RWPE1 (cell line): ENCODE measurements around the gene LRMDA.

Experiments used
- CTCF ChIA-PET: fragments of 350-600 bp; sonication (Branson Sonifier 250); formaldehyde crosslinking; extraction: SDS; loops from one replicate; lab custom pipeline; 2021; lab: Yijun Ruan, JAX
- POLR2A ChIA-PET: fragments of 400-600 bp; formaldehyde crosslinking; extraction: SDS; loops from one replicate; lab custom pipeline; 2020; ENCODE audit warnings: antibody characterized with exemption; ENCODE audit not compliant: low non-redundant PET; lab: Yijun Ruan, JAX
- DNase-seq: peaks from one replicate; pipeline ENCODE4 v3.0.0; 2012; ENCODE audit warnings: low spot score
- H3K27ac ChIP-seq: fragments of 450-650 bp; 2 replicates; pipeline ENCODE4 v1.5.1; 2017
- TF ChIP-seq, protein P1 (sequence below): fragments of 450-650 bp; conservative IDR thresholded peaks from 2 replicates; pipeline ENCODE4 v1.5.1; 2017; ENCODE audit warnings: low read depth, mild to moderate bottlenecking

Gene LRMDA

DNA sequence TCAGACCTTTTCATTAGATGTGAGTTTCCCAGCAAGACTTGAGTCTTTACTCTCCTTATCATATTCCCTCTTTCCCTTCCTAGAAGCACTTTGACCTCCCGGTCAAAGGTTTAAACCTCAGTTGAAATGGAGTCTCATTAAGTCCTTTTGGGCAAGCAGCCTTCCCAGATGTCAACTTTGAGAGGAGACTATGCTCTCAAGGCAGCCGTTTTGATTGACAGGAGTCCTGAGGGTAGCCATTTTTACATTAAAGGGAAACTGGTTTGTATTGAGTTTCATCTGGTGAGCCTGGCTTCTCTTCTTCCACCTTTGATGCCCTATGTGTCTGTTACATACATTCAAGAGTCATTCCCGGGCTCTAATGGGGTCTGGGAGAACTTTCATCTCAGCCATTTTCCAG, 685.1 kb downstream of the LRMDA start:
- ChIA-PET POLR2A (interaction anchor here (0.6 kb wide), 1 partner anchor 93 kb away, joined by 3 read pairs; no protein-coding TSS in a partner anchor), CTCF (no interaction called here)
- TF ChIP-seq, protein P1, sequence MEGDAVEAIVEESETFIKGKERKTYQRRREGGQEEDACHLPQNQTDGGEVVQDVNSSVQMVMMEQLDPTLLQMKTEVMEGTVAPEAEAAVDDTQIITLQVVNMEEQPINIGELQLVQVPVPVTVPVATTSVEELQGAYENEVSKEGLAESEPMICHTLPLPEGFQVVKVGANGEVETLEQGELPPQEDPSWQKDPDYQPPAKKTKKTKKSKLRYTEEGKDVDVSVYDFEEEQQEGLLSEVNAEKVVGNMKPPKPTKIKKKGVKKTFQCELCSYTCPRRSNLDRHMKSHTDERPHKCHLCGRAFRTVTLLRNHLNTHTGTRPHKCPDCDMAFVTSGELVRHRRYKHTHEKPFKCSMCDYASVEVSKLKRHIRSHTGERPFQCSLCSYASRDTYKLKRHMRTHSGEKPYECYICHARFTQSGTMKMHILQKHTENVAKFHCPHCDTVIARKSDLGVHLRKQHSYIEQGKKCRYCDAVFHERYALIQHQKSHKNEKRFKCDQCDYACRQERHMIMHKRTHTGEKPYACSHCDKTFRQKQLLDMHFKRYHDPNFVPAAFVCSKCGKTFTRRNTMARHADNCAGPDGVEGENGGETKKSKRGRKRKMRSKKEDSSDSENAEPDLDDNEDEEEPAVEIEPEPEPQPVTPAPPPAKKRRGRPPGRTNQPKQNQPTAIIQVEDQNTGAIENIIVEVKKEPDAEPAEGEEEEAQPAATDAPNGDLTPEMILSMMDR, result no peak
- H3K27ac ChIP-seq, result no peak overlapping the region
- DNase-seq, result no peak

DNA sequence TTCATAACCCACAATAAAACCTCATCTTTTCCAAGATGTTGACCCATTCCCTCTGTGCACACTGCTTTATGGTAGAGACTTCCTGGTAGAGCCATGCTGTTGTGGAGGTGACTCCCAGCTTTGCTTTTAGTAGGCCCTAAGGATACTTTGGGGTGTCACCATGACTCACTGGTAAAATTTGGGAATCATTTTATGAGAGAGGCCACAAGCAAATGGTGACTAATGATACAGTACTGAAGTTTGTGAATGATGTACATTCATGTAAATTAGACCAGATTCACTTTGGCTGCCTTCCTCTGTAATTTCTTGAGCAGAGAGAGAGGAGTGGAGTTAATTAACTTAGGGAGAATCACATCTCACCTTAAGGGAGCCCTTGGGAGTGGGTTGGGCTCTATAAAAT, 686.5 kb downstream of the LRMDA start:
- H3K27ac ChIP-seq, result no peak overlapping the region
- TF ChIP-seq, protein P1, result no peak
- ChIA-PET CTCF (no interaction called here), POLR2A (no interaction called here)
- DNase-seq, result peak; percentile 30

DNA sequence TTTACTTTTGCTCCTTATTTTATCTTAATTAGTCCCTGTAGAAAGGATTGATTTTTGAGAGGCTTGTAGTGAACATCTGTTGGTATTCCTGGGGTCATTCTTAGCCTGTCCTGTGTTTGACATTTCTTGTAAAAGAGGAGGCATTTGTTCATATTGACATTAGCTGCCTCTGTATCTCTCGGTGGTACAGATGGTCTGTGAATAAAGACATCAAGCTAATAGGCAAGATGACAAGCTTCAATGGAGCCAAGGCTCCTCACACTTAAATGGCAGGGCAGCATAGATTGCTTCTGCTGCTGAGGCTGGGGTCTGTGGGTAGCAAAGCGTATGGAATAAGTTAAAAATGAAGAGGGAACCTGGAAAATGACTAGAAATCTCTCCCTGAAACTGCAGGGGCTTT, 687.6 kb downstream of the LRMDA start:
- TF ChIP-seq, protein P1, result no peak
- no peak overlapping the region for H3K27ac ChIP-seq
- DNase-seq, result no peak
- ChIA-PET POLR2A (no interaction called here), CTCF (interaction anchor here (0.5 to 0.6 kb wide), 2 partner anchors 142 to 427 kb away, joined by 3 to 4 read pairs; no protein-coding TSS in a partner anchor)

DNA sequence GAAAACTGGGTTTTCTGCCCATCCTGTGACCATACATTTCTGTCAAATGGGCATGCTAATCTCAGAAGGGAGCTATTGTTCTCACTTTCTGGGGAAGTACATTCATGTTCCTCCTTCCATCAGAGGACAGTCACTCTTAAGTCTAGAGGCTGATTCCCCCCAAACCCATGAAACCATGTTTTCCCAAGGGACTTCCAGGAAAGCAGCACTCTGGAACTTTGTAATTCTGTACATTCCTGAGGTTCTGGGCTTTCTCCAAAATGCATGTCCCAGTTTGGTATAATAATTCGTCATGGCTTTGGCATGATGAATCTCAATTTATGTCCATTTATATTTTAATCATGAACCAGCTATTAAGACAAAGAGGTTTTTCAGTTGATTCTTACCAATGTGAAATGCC, 688.1 kb downstream of the LRMDA start:
- ChIA-PET POLR2A (no interaction called here), CTCF (interaction anchor here (0.6 to 0.8 kb wide), 2 partner anchors 426 to 866 kb away, joined by 3 to 7 read pairs; no protein-coding TSS in a partner anchor)
- DNase-seq, result no peak
- TF ChIP-seq, protein P1, result no peak
- no peak overlapping the region for H3K27ac ChIP-seq

DNA sequence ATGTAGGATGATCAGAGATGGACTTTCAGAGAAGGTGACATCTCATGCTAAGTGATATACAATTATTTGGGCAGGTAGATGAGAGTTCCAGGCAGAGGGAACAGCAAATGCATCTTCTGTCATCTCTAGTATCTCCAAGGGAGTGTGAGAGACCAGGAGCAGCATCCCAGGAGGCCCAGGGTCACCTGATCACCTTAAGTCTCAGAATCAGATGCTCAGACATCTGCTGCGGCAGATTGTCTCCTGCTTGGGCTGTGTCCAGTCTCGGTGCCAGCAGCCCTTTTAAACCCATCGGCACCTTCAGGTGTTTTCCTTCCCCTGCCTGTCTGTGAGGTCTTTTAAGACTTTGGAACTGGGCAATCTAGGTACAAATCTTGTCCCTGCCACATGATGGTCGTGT, 690.6 kb downstream of the LRMDA start:
- TF ChIP-seq, protein P1, result no peak
- CTCF ChIA-PET, result no interaction called here
- no peak for DNase-seq
- POLR2A ChIA-PET, result no interaction called here
- no peak overlapping the region for H3K27ac ChIP-seq

DNA sequence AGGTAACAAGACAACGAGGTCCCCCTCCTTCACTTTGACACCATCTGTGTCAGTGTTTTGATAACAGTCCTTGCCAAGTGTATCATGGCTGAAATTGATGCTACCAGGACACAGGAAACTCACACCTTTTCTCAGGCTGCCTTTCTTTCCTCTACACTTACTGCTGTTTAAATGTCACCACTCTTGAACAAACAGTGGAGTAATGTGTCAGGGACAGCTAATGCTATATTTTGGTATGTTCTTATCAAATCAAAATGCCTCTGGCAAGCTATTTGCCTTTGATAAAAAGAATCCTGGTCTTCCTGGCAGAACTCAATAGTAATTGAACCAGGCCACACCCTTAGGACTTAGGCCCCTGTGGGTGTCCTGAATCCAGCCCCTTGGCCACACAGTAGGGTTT, 692.9 kb downstream of the LRMDA start:
- ChIA-PET POLR2A (no interaction called here), CTCF (interaction anchor here (1.3 kb wide), 1 partner anchor 14 kb away, joined by 3 read pairs; no protein-coding TSS in a partner anchor)
- TF ChIP-seq, protein P1, result no peak
- DNase-seq, result no peak
- H3K27ac ChIP-seq, result no peak overlapping the region
